Femur (tissue), 1 donor: Measurements from ENCODE around the gene AFG1L.
"Not testable (repeated sequence)": the region's sequence is repeated elsewhere in the genome, so short reads cannot be mapped to it uniquely, and the experiment has no call there.

Experiments
- DNase-seq: peaks from one replicate; pipeline ENCODE4 v3.0.0-alpha.2; 2017

AFG1L gene

GRCh38 chr6:108419474-108419873, 124.6 kb downstream of the AFG1L start:
- no peak for DNase-seq

GRCh38 chr6:108419934-108420609, 125.2 kb downstream of the AFG1L start:
- no peak for DNase-seq

GRCh38 chr6:108421366-108421765, 126.5 kb downstream of the AFG1L start:
- no peak for DNase-seq

DNA sequence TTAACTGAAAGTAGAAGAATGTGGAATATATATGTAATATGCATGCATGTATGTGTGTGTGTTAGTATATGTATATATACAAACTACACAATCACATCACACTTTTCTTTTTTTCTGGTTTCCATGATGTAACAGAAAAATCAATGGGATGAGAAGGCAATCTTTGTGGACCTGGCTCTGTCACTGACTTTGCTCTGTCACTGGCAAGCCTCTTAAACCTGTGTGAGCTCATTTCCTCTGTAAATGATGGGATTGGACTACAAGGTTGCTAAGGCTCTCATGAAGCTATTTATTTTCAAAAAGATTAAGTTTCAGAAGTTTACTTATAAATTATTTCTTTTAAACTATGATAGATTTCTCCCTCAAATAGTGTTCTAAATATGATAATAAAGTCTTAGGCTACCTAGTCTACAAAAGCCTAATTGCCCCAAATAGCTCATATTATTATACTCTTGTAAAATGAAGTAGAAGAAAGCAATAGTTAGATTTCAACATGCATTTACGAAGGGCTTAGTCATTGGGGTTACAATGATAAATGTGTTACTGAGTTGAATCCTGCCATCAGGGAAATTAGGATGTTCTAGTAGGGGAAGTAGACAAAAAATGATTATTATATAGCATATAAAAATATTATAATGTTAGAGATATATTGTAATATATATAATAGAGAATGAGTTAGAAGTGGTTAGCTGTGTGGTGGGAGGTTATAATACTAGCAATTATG, 129.3 kb downstream of the AFG1L start:
- no peak for DNase-seq

DNA sequence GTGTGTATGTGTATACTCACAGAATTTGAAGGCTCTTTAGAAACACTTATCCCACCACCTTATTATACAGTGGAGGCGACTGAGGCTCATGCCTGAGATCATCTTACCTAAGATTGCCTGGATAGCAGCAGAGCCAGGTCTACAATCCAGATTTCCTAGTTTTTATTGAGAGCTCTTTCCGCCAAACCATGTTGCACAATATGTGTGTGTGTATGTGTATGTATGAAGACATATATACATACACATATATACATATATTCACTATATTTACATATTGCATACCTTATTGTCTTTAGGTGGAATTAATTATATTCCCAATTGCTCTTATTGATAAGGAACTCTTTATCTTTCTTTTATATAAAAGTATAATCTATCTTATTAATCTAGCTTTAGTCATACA, 130.6 kb downstream of the AFG1L start:
- DNase-seq, result no peak

DNA sequence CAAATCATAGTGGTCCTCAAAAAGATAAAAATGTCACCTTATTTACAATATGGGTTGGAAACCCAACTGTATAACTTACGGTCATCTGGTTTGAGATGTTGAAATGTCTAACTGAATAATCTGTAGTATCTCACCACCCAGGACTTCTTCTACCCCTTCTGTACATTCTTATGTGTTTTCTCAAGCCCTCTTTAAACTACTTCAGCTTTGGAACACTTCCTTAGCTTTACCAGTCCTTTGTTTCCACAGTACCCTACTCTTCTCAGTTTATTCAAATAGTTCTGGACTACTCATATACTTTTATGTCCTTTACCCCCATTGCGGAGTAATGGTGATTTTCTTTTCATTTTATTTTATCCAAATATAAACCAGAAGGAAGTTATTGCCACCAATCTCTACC, 137.3 kb downstream of the AFG1L start:
- DNase-seq, result no peak

- DNase-seq, result no peak
Observed at GRCh38 chr6:108432792-108433191, 137.9 kb downstream of the AFG1L start.

DNA sequence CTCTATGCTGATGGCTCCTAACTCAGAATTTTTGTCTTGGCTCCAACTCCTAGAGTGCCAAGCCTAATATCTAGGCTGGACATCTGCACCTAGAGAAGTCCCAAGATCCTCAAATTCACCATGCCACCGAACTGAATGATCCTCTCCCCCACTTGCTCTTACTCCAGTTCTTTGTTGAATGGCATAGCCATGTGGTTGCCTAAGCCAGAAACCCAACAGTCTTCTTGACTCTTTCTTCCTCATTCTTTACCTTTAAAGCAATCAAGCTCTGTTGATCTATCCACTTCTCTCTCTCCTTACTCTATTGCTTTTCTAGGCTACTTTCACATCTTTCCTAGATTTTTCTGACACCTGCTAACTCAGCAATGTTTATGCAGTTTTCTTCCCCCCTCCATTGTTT, 139.4 kb downstream of the AFG1L start:
- DNase-seq, result no peak

- no peak for DNase-seq
Observed at GRCh38 chr6:108435391-108435790, 140.5 kb downstream of the AFG1L start.

DNA sequence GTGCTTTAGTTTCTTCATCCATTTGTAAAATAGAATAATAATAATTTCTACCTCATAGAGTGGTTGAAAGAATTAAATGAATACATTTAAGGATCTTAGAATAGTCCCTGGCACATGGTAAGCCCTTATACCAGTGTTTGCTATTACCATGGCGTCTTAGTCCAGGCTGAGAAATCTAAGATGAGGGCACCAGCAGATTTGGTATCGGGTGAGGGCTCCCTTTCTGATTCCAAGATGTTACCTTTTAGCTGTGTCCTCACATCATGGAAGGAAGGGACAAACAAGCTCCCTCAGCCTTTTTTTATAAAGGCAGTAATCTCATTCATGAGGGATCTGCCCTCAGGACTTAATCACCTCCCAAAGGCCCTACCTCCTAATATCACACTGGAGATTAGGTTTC, 141.9 kb downstream of the AFG1L start:
- DNase-seq, result no peak

- no peak for DNase-seq
Observed at GRCh38 chr6:108437821-108438220, 143.0 kb downstream of the AFG1L start.

DNA sequence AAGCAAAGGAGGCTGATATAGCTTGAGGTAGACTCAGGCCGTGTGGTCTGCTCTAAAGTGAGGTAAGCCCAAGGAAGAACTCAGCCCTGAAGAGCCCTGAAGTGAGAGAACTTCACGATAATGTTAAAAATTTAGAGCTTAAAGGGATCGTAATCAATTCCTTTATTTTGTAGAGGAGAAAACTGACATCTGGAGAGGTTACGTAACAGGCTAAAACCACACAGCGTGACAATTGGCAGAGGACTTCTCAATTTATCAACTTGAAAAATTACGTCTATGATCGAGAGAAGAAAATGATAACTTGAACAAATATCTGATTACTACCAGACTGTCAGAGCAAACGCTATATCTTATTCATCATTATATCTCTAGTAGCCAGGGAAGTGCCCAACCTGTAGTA, 144.1 kb downstream of the AFG1L start:
- no peak for DNase-seq

DNA sequence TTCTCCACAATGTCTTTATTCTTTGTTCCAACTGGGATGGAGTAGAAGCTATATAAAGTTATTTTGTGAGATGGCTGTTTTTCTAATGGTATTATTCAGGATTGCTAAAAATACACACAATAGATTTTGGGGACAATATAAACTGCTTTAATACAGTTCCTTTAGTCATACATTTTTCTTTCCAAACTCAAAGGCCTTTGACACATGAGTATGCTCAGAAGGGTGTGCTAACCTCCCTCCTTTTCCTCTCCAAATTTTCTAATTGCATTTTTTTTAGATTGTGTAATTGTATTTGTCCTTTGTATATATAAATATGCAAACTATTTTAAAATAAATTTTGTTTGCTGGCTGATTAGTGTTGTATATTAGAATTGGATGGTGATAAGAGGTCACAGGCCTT, 146.3 kb downstream of the AFG1L start:
- DNase-seq, result no peak

- no peak for DNase-seq
Observed at GRCh38 chr6:108442770-108443520, 148.1 kb downstream of the AFG1L start.

DNA sequence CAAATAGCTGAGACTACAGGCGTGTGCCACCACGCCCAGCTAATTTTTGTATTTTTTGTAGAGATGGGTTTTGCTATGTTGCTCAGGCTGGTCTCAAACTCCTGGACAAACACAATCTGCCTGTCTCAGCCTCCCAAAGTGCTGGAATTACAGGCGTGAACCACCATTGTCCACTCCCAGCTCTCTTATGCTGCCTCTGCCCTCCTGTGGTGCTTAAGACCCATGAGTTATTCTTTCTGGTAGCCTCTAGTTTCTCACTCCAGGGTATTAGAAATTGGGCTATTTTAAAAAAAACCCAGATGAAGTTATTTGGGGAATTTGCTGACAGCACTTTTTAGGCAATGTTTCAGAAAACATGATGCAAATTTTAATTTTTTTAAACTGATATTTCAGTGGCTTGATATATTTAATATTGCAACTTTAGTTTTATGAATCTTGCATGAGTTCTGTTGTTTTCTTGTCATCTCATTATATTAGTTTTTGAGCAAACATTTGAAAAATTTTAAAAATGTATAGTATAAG, 151.8 kb downstream of the AFG1L start:
- DNase-seq, result no peak

DNA sequence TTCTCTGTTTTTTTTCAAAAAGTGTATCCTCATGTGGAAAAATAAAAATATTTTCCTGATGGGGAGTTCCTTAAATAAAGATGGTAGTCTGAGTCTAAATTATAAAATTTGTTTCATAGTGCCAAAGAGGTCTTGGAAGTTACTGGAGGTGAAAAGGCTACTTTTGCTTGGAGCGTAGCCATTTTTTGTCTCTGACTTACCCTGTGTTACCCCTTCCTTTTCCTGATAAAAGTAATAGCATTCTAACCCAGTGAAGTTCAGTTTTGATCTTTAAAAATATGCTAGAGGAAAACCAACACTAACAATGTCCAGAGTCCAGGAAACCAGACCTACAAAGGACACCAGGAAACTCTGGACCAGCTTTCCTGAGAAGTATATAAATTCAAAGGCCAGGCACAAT, 153.6 kb downstream of the AFG1L start:
- DNase-seq, result no peak

- not testable (repeated sequence) for DNase-seq
Observed at GRCh38 chr6:108449717-108450116, 154.9 kb downstream of the AFG1L start.

GRCh38 chr6:108451816-108452215, 157.0 kb downstream of the AFG1L start:
- peak; percentile 25 for DNase-seq

DNA sequence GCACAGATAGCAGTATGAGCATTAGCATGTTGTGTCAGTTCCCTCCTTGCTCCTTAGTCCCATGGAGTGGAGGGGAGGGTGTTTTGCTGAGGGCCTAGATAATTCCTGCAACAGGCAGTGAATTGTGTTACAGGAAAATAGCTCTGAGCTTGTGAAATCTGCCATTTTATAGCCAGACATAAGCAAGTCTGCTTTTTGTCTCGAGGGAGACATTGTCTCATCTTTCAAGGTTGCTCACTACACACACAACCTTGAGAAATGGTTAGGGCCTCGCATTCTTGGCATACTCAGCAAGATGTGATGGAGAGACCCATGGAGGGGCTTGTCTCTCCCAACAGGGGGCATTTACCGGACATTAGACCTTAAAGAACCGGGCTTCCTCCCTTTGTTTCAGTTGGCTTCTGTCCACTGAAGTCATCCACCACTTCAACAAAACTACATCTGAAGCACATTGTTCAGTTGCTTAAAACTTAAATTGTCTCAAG, 157.9 kb downstream of the AFG1L start:
- peak; percentile 60 for DNase-seq

DNA sequence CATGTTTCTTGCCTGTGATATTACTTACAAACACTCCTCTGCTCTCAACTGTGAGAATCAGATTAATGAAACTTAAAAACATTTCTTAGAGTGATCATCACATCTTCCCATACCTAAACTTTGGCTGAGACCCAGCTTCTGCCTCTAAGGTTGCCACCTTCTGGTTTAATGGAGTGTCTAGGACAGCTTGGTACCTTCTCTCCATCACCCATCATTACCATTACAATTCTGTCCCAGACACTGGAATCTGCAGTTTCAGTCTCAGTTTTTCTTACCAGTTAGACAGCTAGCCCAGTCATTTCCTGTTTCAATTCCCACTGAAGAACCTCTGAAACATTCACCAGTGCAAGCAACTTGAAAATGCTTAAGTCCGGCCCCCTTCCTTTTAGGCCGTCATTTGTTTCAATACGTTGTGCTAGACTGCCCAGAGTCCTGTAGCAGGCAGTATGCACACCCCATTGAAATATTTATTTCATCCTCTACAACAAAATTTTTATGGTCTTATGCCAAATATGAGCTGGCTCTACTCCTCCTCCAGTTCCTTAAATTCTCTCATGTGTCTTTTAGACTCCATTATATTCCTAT, 158.8 kb downstream of the AFG1L start:
- DNase-seq, result peak; percentile 60

- no peak for DNase-seq
Observed at GRCh38 chr6:108454356-108454755, 159.5 kb downstream of the AFG1L start.

- no peak for DNase-seq
Observed at GRCh38 chr6:108455688-108456087, 160.8 kb downstream of the AFG1L start.

GRCh38 chr6:108463784-108464183, 168.9 kb downstream of the AFG1L start:
- DNase-seq, result peak; percentile 83
